GM12892 (cell line): ENCODE data around the gene SNX32.

Experiments used
- DNase-seq: peaks from one replicate; pipeline ENCODE4 v3.0.0; 2011; ENCODE audit not compliant: insufficient read length
- FAIRE-seq: peaks from 2 replicates; lab custom pipeline; 2011; peaks lifted over from hg19 to GRCh38; lab: Jason Lieb, UNC
- POLR2A ChIP-seq: IDR thresholded peaks from 2 replicates; pipeline ENCODE4 v1.6.1; 2011; ENCODE audit warnings: low read depth, low read length, control low read depth
- POLR2AphosphoS5 ChIP-seq: IDR thresholded peaks from 2 replicates; pipeline ENCODE4 v1.6.1; 2011; ENCODE audit warnings: low read depth, low read length, control low read depth
- TAF1 ChIP-seq: IDR thresholded peaks from 2 replicates; pipeline ENCODE4 v1.6.1; 2011; ENCODE audit warnings: low read depth, mild to moderate bottlenecking, control low read depth, low read length, borderline replicate concordance

Gene SNX32

GRCh38 chr11:65898656-65899355 lies 65.0 kb downstream of the SNX32 start:
- no peak for DNase-seq
- no peak for FAIRE-seq
- TF ChIP-seq POLR2A (no peak), POLR2AphosphoS5 (no peak), TAF1 (no peak)

GRCh38 chr11:65899356-65900124 lies 65.8 kb downstream of the SNX32 start:
- no peak for DNase-seq
- no peak for FAIRE-seq
- TF ChIP-seq TAF1 (no peak), POLR2A (no peak), POLR2AphosphoS5 (no peak)

- TF ChIP-seq POLR2A (peak; percentile 33; the same call in 1 of the 2 replicates), POLR2AphosphoS5 (no peak)
- FAIRE-seq (peak; percentile 30), DNase-seq (peak; percentile 89)
These were observed 66.5 kb downstream of the SNX32 start, which contains the start of gene FOSL1 for GRCh38 chr11:65900125-65900898. Gene FOSL1, minus strand, starts transcription at chr11:65900388. Its CDS starts 49 bp downstream, at chr11:65900339.

GRCh38 chr11:65900899-65901180 lies 67.1 kb downstream of the SNX32 start:
- FAIRE-seq (no peak), DNase-seq (no peak)
- TF ChIP-seq POLR2AphosphoS5 (no peak), TAF1 (no peak), POLR2A (no peak)

- TF ChIP-seq TAF1 (no peak), POLR2AphosphoS5 (no peak), POLR2A (no peak)
- FAIRE-seq (no peak), DNase-seq (no peak)
These were observed 69.3 kb downstream of the SNX32 start for GRCh38 chr11:65903068-65903481.
